ENCODE results near the gene TMEM131L. TPM values are rescaled to one million over a fixed set of nuclear protein-coding genes. Genes with fewer than 3 reads are reported as not detected.

The TMEM131L gene
- total and polyA plus RNA-seq, 4 experiments from 2014 or later: 20.8 to 65.6 (median 53.2) TPM

DNA sequence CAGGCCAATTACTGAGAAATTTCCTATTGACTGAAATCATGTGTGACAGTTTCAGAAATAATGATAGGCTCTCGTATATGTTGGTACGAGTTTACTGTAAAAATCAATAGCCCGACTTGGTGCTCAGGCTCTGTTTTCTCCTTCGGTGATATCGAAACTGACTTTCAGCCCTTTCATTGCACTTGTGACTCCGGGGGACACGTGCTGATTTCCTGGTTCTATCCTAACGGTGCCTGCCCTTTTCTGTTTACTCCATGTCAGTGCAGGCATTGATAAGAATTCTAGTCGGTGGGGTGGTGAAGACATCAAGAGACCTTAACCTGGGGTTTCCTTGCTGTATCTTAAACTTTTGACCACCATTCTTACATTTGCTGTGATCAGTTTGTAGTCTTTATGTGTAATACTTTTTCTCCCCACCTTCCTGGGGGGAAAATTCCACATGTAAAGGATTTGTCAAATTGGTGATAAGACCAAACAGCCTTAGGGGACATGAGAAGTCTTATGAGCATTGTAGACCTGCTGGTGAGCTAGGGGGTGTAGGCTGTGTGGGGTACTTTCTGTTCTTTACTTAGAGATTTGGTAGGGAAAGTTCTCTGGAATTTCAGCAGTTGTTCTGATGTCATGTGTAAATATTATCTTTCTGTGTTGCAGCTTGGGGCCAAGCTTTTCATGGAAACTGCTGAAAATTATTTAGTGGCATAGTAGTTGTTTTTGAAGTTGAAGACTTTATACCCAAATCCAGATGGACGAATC is 52.7 kb downstream of the TMEM131L start:
- no peaks in the 10 kb centered on the region for H3K27me3 Mint-ChIP-seq
- CTCF ChIA-PET (ENCODE audit: partially characterized antibody): interaction anchor here (0.9 to 6.2 kb wide), 9 partner anchors 9 to 135 kb away, joined by 3 to 21 read pairs (median 3); partner anchors contain the start of gene TMEM131L
- H3K27me3 ChIP-seq (ENCODE audit: insufficient read depth, low read length): no peaks in the 10 kb centered on the region
- H3K4me1 ChIP-seq (ENCODE audit: insufficient read depth, low read length): peaks cover 86% of the 10 kb centered on the region
- POLR2A ChIA-PET (ENCODE audit: partially characterized antibody): interaction anchor here (0.8 to 13.0 kb wide), 3 partner anchors 24 to 52 kb away, joined by 3 to 236 read pairs (median 18); partner anchors contain the start of gene TMEM131L
- peaks cover 3% of the 10 kb centered on the region for H3K36me3 ChIP-seq (ENCODE audit: insufficient read depth, low read length)
- H3K4me3 ChIP-seq (ENCODE audit: low read length in 2 of 2): peak overlapping the region; percentile 30 to 34
- intact Hi-C loops (cut with micrococcal nuclease): no loop called here
- peak overlapping the region; percentile 79 to 92 (median 82) for H3K4me3 Mint-ChIP-seq
- H3K27ac ChIP-seq (ENCODE audit: low read depth, low read length): peak overlapping the region; percentile 66
- H3K9me3 ChIP-seq (ENCODE audit: control insufficient read depth in 1 of 2, low read length in 2 of 2): no peaks in the 10 kb centered on the region
- H3K27ac Mint-ChIP-seq: peak overlapping the region; percentile 87 to 95 (median 90)
- DNase-seq: peak in 2 of 5 donors; percentile 32 to 33
- peaks cover 9 to 25% of the 10 kb centered on the region in 2 donors for H3K36me3 Mint-ChIP-seq
- H3K9me3 Mint-ChIP-seq: no peaks in the 10 kb centered on the region
- peaks cover 67 to 87% (median 80%) of the 10 kb centered on the region in 4 donors for H3K4me1 Mint-ChIP-seq

DNA sequence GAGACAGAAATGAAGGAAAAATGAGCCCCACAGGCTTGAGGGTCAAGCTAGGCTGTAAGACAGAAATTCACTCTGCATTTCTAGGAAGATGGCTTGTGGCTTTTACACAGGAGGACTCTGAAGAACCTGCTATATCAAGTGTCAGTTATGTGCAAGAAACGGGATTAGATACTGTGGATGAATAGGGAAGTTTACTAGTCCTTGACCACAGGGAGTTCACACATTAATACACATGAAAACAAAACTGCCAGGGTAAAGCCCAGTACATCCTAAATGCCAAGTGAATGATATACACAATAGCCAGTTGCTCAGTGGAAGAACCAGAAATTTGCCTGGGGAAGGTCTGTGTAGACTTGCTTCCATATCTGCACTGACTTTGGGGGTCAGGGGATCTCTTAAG is 53.5 kb downstream of the TMEM131L start:
- Histone ChIP-seq H3K4me3 (ENCODE audit: low read length in 2 of 2) (no peak overlapping the region), H3K9me3 (ENCODE audit: control insufficient read depth in 1 of 2, low read length in 2 of 2) (no peaks in the 10 kb centered on the region), H3K4me1 (ENCODE audit: insufficient read depth, low read length) (peaks cover 87% of the 10 kb centered on the region), H3K36me3 (ENCODE audit: insufficient read depth, low read length) (peaks cover 3% of the 10 kb centered on the region), H3K27ac (ENCODE audit: low read depth, low read length) (no peak overlapping the region), H3K27me3 (ENCODE audit: insufficient read depth, low read length) (no peaks in the 10 kb centered on the region)
- Mint-ChIP-seq H3K9me3 (no peaks in the 10 kb centered on the region), H3K36me3 (peaks cover 9 to 25% of the 10 kb centered on the region in 2 donors), H3K4me1 (peaks cover 70 to 90% (median 82%) of the 10 kb centered on the region in 4 donors), H3K4me3 (peak overlapping the region in 5 of 8 donors; percentile 79 to 92 (median 84)), H3K27me3 (no peaks in the 10 kb centered on the region), H3K27ac (peak overlapping the region; percentile 22 to 95 (median 88))
- no peak for DNase-seq
- intact Hi-C loops (cut with micrococcal nuclease): no loop called here
- CTCF ChIA-PET (ENCODE audit: partially characterized antibody): interaction anchor here (0.8 to 6.2 kb wide), 9 partner anchors 16 to 135 kb away, joined by 3 to 21 read pairs (median 4); partner anchors contain the start of gene TMEM131L
- POLR2A ChIA-PET (ENCODE audit: partially characterized antibody): interaction anchor here (0.8 to 13.0 kb wide), 4 partner anchors 25 to 54 kb away, joined by 3 to 236 read pairs (median 28); partner anchors contain the start of gene TMEM131L

DNA sequence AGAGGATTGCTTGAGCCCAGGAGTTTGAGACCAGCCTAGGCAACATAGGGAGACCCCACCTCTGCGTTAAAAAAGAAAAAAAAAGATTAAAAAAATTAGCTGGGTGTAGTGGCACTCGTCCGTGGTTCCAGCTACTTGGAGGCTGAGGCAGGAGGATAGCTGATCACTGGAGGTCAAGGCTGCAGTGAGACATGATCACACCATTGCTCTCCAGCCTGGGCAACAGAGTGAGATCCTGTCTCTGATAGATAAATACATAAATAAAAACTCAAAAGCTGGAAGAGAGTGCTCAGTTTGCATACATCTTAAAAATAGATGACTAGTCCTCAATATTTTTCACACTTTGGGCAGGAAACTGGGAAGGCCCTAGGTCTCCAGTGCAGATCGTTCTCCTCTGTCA is 54.1 kb downstream of the TMEM131L start:
- intact Hi-C loops (cut with micrococcal nuclease): no loop called here

DNA sequence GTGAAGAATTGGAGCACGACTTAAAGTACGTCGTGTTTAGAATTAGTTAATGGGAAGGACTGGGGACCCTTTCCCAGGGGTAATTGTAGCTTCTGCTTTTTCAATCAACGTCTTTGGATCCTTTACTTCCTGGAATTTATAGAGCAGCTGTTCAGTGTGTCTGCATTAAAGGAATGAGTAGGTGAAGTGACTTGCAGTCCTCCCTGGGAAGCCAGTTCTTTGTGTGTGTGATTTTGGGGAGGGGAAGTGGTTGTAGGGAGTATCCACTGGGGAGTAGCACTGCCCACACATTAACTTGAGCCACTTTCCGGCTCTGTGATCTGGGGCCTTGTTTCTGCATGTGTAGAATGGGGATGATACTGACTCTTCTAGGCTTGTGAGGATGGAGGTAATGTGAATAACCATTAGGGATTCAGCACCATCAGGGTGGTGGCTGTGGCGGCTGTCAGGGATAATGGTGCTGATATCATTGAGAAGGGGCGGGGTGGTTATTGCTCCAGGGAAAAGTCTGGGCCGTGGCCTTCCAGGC is 54.7 kb downstream of the TMEM131L start:
- Histone ChIP-seq H3K4me3 (ENCODE audit: low read length in 2 of 2) (no peak overlapping the region), H3K4me1 (ENCODE audit: insufficient read depth, low read length) (peaks cover 89% of the 10 kb centered on the region), H3K9me3 (ENCODE audit: control insufficient read depth in 1 of 2, low read length in 2 of 2) (no peaks in the 10 kb centered on the region), H3K27me3 (ENCODE audit: insufficient read depth, low read length) (no peaks in the 10 kb centered on the region), H3K36me3 (ENCODE audit: insufficient read depth, low read length) (peaks cover 3% of the 10 kb centered on the region), H3K27ac (ENCODE audit: low read depth, low read length) (peak overlapping the region; percentile 67)
- Mint-ChIP-seq H3K27ac (peak overlapping the region; percentile 76 to 95 (median 90)), H3K4me1 (peaks cover 71 to 87% (median 80%) of the 10 kb centered on the region in 4 donors), H3K36me3 (peaks cover 4 to 18% of the 10 kb centered on the region in 2 donors), H3K4me3 (peak overlapping the region; percentile 38 to 87 (median 84)), H3K9me3 (no peaks in the 10 kb centered on the region), H3K27me3 (no peaks in the 10 kb centered on the region)
- intact Hi-C loops (cut with micrococcal nuclease): loop anchor here (1.0 kb wide), 1 partner anchor 88 kb away; no protein-coding TSS in a partner anchor
- POLR2A ChIA-PET (ENCODE audit: partially characterized antibody): interaction anchor here (1.0 to 13.0 kb wide), 5 partner anchors 12 to 88 kb away, joined by 3 to 236 read pairs (median 36); partner anchors contain the start of gene TMEM131L
- no peak for DNase-seq
- CTCF ChIA-PET (ENCODE audit: partially characterized antibody): interaction anchor here (0.6 to 6.2 kb wide), 10 partner anchors 10 to 88 kb away, joined by 3 to 21 read pairs (median 5); partner anchors contain the start of gene TMEM131L

More for the DNA sequence above, 54.1 kb downstream of the TMEM131L start:
- Mint-ChIP-seq H3K4me3 (peak overlapping the region; percentile 13 to 87 (median 84)), H3K36me3 (peaks cover 6 to 23% of the 10 kb centered on the region in 2 donors), H3K9me3 (no peaks in the 10 kb centered on the region), H3K27me3 (no peaks in the 10 kb centered on the region), H3K4me1 (peaks cover 70 to 89% (median 83%) of the 10 kb centered on the region in 4 donors), H3K27ac (peak overlapping the region; percentile 59 to 95 (median 88))
- Histone ChIP-seq H3K27ac (ENCODE audit: low read depth, low read length) (no peak overlapping the region), H3K4me3 (ENCODE audit: low read length in 2 of 2) (no peak overlapping the region), H3K27me3 (ENCODE audit: insufficient read depth, low read length) (no peaks in the 10 kb centered on the region), H3K36me3 (ENCODE audit: insufficient read depth, low read length) (peaks cover 3% of the 10 kb centered on the region), H3K4me1 (ENCODE audit: insufficient read depth, low read length) (peaks cover 87% of the 10 kb centered on the region), H3K9me3 (ENCODE audit: control insufficient read depth in 1 of 2, low read length in 2 of 2) (no peaks in the 10 kb centered on the region)
- ChIA-PET POLR2A (ENCODE audit: partially characterized antibody) (interaction anchor here (2.3 to 13.0 kb wide), 4 partner anchors 13 to 54 kb away, joined by 13 to 236 read pairs (median 36); partner anchors contain the start of gene TMEM131L), CTCF (ENCODE audit: partially characterized antibody) (interaction anchor here (0.6 to 6.2 kb wide), 11 partner anchors 10 to 87 kb away, joined by 3 to 21 read pairs (median 5); partner anchors contain the start of gene TMEM131L)
- no peak for DNase-seq

DNA sequence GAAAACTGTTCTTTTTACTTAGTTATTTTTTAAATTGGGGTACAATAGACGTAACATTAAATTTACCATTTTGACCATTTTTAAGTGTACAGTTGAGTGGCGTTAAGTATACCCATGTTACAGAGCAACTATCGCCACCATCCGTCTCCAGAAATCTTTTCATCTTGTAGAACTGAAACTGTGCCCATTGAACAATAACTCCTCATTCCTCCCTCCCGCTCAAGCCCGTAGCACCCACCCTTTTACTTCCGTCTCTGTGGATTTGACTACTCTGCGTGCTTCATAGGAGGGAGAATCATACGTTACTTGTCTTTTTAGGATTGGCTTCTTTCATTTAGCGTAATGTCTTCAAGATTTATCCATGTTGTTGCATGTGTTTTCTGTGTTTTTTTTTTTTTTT is 55.3 kb downstream of the TMEM131L start:
- DNase-seq: peak in 4 of 5 donors; percentile 30 to 60 (median 39)
- Histone ChIP-seq H3K36me3 (ENCODE audit: insufficient read depth, low read length) (peaks cover 3% of the 10 kb centered on the region), H3K9me3 (ENCODE audit: control insufficient read depth in 1 of 2, low read length in 2 of 2) (no peaks in the 10 kb centered on the region), H3K4me1 (ENCODE audit: insufficient read depth, low read length) (peaks cover 94% of the 10 kb centered on the region), H3K27me3 (ENCODE audit: insufficient read depth, low read length) (no peaks in the 10 kb centered on the region), H3K4me3 (ENCODE audit: low read length in 2 of 2) (peak overlapping the region in 1 of 2 donors; percentile 41), H3K27ac (ENCODE audit: low read depth, low read length) (peak overlapping the region; percentile 67)
- POLR2A ChIA-PET (ENCODE audit: partially characterized antibody): interaction anchor here (1.0 to 13.0 kb wide), 8 partner anchors 8 to 88 kb away, joined by 3 to 236 read pairs (median 9); partner anchors contain the start of gene TMEM131L
- Mint-ChIP-seq H3K36me3 (peaks cover 4 to 18% of the 10 kb centered on the region in 2 donors), H3K27me3 (no peaks in the 10 kb centered on the region), H3K4me3 (peak overlapping the region; percentile 73 to 87 (median 84)), H3K9me3 (no peaks in the 10 kb centered on the region), H3K27ac (peak overlapping the region; percentile 76 to 95 (median 90)), H3K4me1 (peaks cover 73 to 93% (median 85%) of the 10 kb centered on the region in 4 donors)
- intact Hi-C loops (cut with micrococcal nuclease): loop anchor here (1.0 kb wide), 1 partner anchor 88 kb away; no protein-coding TSS in a partner anchor
- CTCF ChIA-PET (ENCODE audit: partially characterized antibody): interaction anchor here (1.0 to 6.2 kb wide), 11 partner anchors 10 to 178 kb away, joined by 3 to 21 read pairs (median 5); partner anchors contain the start of gene TMEM131L

DNA sequence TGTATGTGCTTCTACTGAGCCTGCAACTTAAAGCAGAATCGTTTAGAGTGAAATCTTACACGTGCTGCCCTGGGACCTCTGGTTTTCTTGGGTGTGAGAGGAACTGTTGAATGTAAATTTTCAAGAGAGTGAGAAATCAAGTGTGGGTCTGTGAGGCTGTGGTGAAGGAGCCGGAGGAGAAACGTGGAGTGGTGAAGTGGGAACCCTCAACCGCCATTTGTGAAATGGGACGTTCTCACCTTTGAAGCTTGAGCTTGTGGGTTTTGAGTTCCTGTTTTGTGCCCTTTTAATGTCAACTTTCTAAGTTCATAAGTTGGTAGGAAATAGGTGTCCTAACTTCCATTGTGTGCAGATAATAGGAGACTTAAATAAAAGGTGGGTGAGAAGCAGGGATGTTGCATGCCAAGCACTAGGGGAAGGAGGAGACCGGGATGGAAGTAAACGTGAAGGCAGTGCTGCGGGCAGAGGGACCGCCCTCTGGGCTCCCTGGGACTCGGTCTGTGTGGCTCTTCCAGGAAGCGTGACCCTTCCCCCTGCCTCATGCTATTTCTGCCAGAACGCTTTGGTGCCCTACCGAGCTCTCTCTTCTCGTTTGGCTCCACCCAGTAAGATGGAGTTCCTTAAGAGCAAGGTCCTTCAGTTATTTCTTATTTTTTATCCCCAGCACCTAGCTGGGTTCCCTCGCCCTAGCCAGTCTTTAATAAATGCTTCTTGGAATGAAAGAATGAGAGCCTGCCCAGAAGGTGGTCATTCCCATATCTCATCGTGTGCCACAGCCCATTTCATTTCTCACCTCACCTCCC is 56.0 kb downstream of the TMEM131L start:
- no peaks in the 10 kb centered on the region for H3K9me3 ChIP-seq (ENCODE audit: control insufficient read depth in 1 of 2, low read length in 2 of 2)
- CTCF ChIA-PET (ENCODE audit: partially characterized antibody): interaction anchor here (0.7 to 6.2 kb wide), 10 partner anchors 9 to 178 kb away, joined by 3 to 21 read pairs (median 4); partner anchors contain the start of gene TMEM131L

More for the DNA sequence above, 56.0 kb downstream of the TMEM131L start:
- intact Hi-C loops (cut with micrococcal nuclease): loop anchor here (1.0 to 2.0 kb wide), 10 partner anchors 8 to 273 kb away; partner anchors contain the start of genes MND1 and TMEM131L
- Mint-ChIP-seq H3K9me3 (no peaks in the 10 kb centered on the region), H3K36me3 (peaks cover 6 to 13% of the 10 kb centered on the region in 2 donors), H3K27me3 (no peaks in the 10 kb centered on the region), H3K4me1 (peaks cover 78 to 97% (median 89%) of the 10 kb centered on the region in 4 donors), H3K4me3 (peak overlapping the region; percentile 73 to 87 (median 84)), H3K27ac (peak overlapping the region; percentile 69 to 96 (median 92))
- DNase-seq: peak; percentile 74 to 78 (median 75)
- Histone ChIP-seq H3K27ac (ENCODE audit: low read depth, low read length) (peak overlapping the region; percentile 67), H3K4me3 (ENCODE audit: low read length in 2 of 2) (peak overlapping the region in 1 of 2 donors; percentile 41), H3K36me3 (ENCODE audit: insufficient read depth, low read length) (peaks cover under 1% of the 10 kb centered on the region), H3K4me1 (ENCODE audit: insufficient read depth, low read length) (peaks cover 98% of the 10 kb centered on the region), H3K27me3 (ENCODE audit: insufficient read depth, low read length) (no peaks in the 10 kb centered on the region)
- POLR2A ChIA-PET (ENCODE audit: partially characterized antibody): interaction anchor here (0.7 to 13.0 kb wide), 10 partner anchors 8 to 78 kb away, joined by 3 to 236 read pairs (median 5); partner anchors contain the start of gene TMEM131L

Data from CD4-positive, alpha-beta memory T cell (primary cell).